ENCODE data around the gene NAGPA.

- TF ChIP-seq CTCF (IDR thresholded peaks at IDR 0.05; ENCODE audit: insufficient read depth, low read depth, low read length) (no peak), EZH2 (IDR thresholded peaks at IDR 0.05; ENCODE audit: insufficient read depth, low read length) (no peak)
Observed at GRCh38 chr16:5005916-5006315, 27.8 kb downstream of the NAGPA start.
